IMR-90 (cell line): ENCODE measurements around the gene CTSC. TPM values are rescaled to one million over a fixed set of nuclear protein-coding genes. Genes with fewer than 3 reads are reported as not detected.

Source experiments
- ATAC-seq: fragments of 200-7000 bp; cut with Tn5 transposase; 2 replicates; pipeline ENCODE4 v1.9.1; 2020; ENCODE audit warnings: low read depth, mild to moderate bottlenecking, moderate library complexity
- BruUV-seq: library from RNA; stranded (reverse); fragments of 400-500 nt; replicated peaks from 2 replicates; lab custom pipeline; 2021; lab: Mats Ljungman, UMichigan
- CTCF ChIA-PET: fragments of 300-600 bp; formaldehyde crosslinking; extraction: SDS; loops from one replicate; lab custom pipeline; 2021; ENCODE audit warnings: antibody characterized with exemption; lab: Yijun Ruan, JAX
- POLR2A ChIA-PET: fragments of 300-600 bp; sonication (Branson Sonifier 250); formaldehyde crosslinking; loops from one replicate; lab custom pipeline; 2022; ENCODE audit warnings: antibody characterized with exemption; ENCODE audit not compliant: unreplicated experiment; lab: Charles Lee
- DNase-seq: peaks from one replicate; pipeline ENCODE4 v3.0.0; 2013
- H2AFZ ChIP-seq: replicated peaks from 2 replicates; pipeline ENCODE3; 2013; ENCODE audit warnings: low read length, mild to moderate bottlenecking; ENCODE audit not compliant: poor library complexity
- H2AK5ac ChIP-seq: 2 replicates; pipeline ENCODE4 v1.6.1; 2013; ENCODE audit warnings: low read depth, low read length, inconsistent platforms
- H2AK9ac ChIP-seq: replicated peaks from 2 replicates; pipeline ENCODE3; 2013; ENCODE audit warnings: mild to moderate bottlenecking, low read depth, low read length, moderate library complexity; ENCODE audit not compliant: poor library complexity
- H2BK120ac ChIP-seq: 2 replicates; pipeline ENCODE4 v1.6.1; 2013; ENCODE audit warnings: low read depth, low read length, inconsistent platforms
- H2BK15ac ChIP-seq: 3 replicates; pipeline ENCODE4 v1.6.1; 2013; ENCODE audit warnings: low read depth, low read length, inconsistent platforms
- H2BK20ac ChIP-seq: 2 replicates; pipeline ENCODE4 v1.6.1; 2013; ENCODE audit warnings: low read depth, mild to moderate bottlenecking, inconsistent platforms, low read length, moderate library complexity
- H2BK5ac ChIP-seq: 2 replicates; pipeline ENCODE4 v1.6.1; 2013; ENCODE audit warnings: mild to moderate bottlenecking, low read depth, low read length, inconsistent platforms; ENCODE audit not compliant: poor library complexity, severe bottlenecking
- H3K14ac ChIP-seq: replicated peaks from 2 replicates; pipeline ENCODE4 v1.6.1; 2013; ENCODE audit warnings: low read depth, low read length, inconsistent platforms
- H3K18ac ChIP-seq: 2 replicates; pipeline ENCODE4 v1.6.1; 2013; ENCODE audit warnings: low read depth, low read length, control low read depth
- H3K23ac ChIP-seq: 2 replicates; pipeline ENCODE4 v1.6.1; 2013; ENCODE audit warnings: low read depth, low read length, inconsistent platforms
- H3K27ac ChIP-seq: 2 replicates; pipeline ENCODE4 v1.5.1; 2013; ENCODE audit warnings: mild to moderate bottlenecking, control low read depth, low read length; ENCODE audit not compliant: insufficient read depth
- H3K27me3 ChIP-seq: 2 replicates; pipeline ENCODE4 v1.6.1; 2013; ENCODE audit warnings: low read length; ENCODE audit not compliant: control insufficient read depth, insufficient read depth
- H3K36me3 ChIP-seq: 2 replicates; pipeline ENCODE4 v1.6.1; 2013; ENCODE audit warnings: low read length, mixed read lengths; ENCODE audit not compliant: control insufficient read depth, insufficient read depth
- H3K4ac ChIP-seq: 2 replicates; pipeline ENCODE4 v1.6.1; 2013; ENCODE audit warnings: low read depth, low read length, inconsistent platforms
- H3K4me1 ChIP-seq: 2 replicates; pipeline ENCODE4 v1.6.1; 2013; ENCODE audit warnings: low read length, mixed read lengths; ENCODE audit not compliant: control insufficient read depth, insufficient read depth
- H3K4me2 ChIP-seq: 2 replicates; pipeline ENCODE4 v1.6.1; 2013; ENCODE audit warnings: low read depth, mild to moderate bottlenecking, control low read depth, low read length, moderate library complexity
- H3K4me3 ChIP-seq: 2 replicates; pipeline ENCODE4 v1.5.1; 2013; ENCODE audit warnings: low read depth, mild to moderate bottlenecking, control low read depth, low read length, moderate library complexity; ENCODE audit not compliant: insufficient read depth
- H3K56ac ChIP-seq: 2 replicates; pipeline ENCODE4 v1.6.1; 2013; ENCODE audit warnings: low read length, inconsistent platforms; ENCODE audit not compliant: insufficient read depth; ENCODE audit errors: extremely low read depth
- H3K79me1 ChIP-seq, 2 experiments: 2 replicates each; pipeline ENCODE4 v1.6.1; 2013; ENCODE audit warnings: low read length in 2 of 2, inconsistent platforms in 1 of 2, low read depth in 1 of 2
- H3K9ac ChIP-seq: 2 replicates; pipeline ENCODE4 v1.6.1; 2013; ENCODE audit warnings: low read depth, low read length, control low read depth
- H3K9me1 ChIP-seq: 2 replicates; pipeline ENCODE4 v1.6.1; 2013; ENCODE audit warnings: low read length, inconsistent platforms; ENCODE audit not compliant: insufficient read depth
- H3K9me3 ChIP-seq: 2 replicates; pipeline ENCODE4 v1.6.1; 2013; ENCODE audit warnings: low read length; ENCODE audit not compliant: control insufficient read depth, insufficient read depth
- H4K20me1 ChIP-seq: 2 replicates; pipeline ENCODE4 v1.6.1; 2013; ENCODE audit warnings: low read length, inconsistent platforms; ENCODE audit not compliant: insufficient read depth
- H4K5ac ChIP-seq: 2 replicates; pipeline ENCODE4 v1.6.1; 2013; ENCODE audit warnings: mild to moderate bottlenecking, low read depth, low read length, control low read depth
- H4K8ac ChIP-seq, 2 experiments: 2 replicates each; pipeline ENCODE4 v1.6.1; 2013; ENCODE audit warnings: low read depth in 2 of 2, low read length in 2 of 2, control low read depth in 1 of 2, inconsistent platforms in 1 of 2
- H4K91ac ChIP-seq: 2 replicates; pipeline ENCODE4 v1.6.1; 2013; ENCODE audit warnings: low read depth, low read length, inconsistent platforms; ENCODE audit not compliant: insufficient read depth
- BHLHE40 ChIP-seq: fragments of 150-350 bp; IDR thresholded peaks from 2 replicates; pipeline ENCODE4 v1.6.1; 2016; ENCODE audit warnings: mild to moderate bottlenecking, low read depth, low read length
- CEBPB ChIP-seq: IDR thresholded peaks from 2 replicates; pipeline ENCODE4 v1.6.1; 2012; ENCODE audit warnings: low read depth, low read length, improper control_type of control experiment
- CHD1 ChIP-seq: IDR thresholded peaks from 2 replicates; pipeline ENCODE4 v1.6.1; 2012; ENCODE audit warnings: low read depth, low read length, improper control_type of control experiment
- FOS ChIP-seq: fragments of 150-350 bp; IDR thresholded peaks from 2 replicates; pipeline ENCODE4 v1.6.1; 2016; ENCODE audit warnings: low read depth, low read length
- MAFK ChIP-seq: IDR thresholded peaks from 2 replicates; pipeline ENCODE4 v1.6.1; 2012; ENCODE audit warnings: low read depth, low read length, improper control_type of control experiment
- MAZ ChIP-seq: IDR thresholded peaks from 2 replicates; pipeline ENCODE4 v1.6.1; 2012; ENCODE audit warnings: low read depth, mild to moderate bottlenecking, low read length, improper control_type of control experiment, moderate library complexity, borderline replicate concordance
- MXI1 ChIP-seq: IDR thresholded peaks from 2 replicates; pipeline ENCODE4 v1.6.1; 2012; ENCODE audit warnings: low read depth, mild to moderate bottlenecking, low read length, moderate library complexity, borderline replicate concordance
- NFE2L2 ChIP-seq: fragments of 150-350 bp; IDR thresholded peaks from 2 replicates; pipeline ENCODE4 v1.6.1; 2016; ENCODE audit warnings: low read depth, mild to moderate bottlenecking, low read length
- POLR2A ChIP-seq: IDR thresholded peaks from 2 replicates; pipeline ENCODE4 v1.6.1; 2012; ENCODE audit warnings: mild to moderate bottlenecking, low read depth, low read length
- RAD21 ChIP-seq: IDR thresholded peaks from 2 replicates; pipeline ENCODE4 v1.6.1; 2012; ENCODE audit warnings: low read length, improper control_type of control experiment
- RCOR1 ChIP-seq: IDR thresholded peaks from 2 replicates; pipeline ENCODE4 v1.6.1; 2012; ENCODE audit warnings: mild to moderate bottlenecking, low read length, improper control_type of control experiment; ENCODE audit not compliant: insufficient replicate concordance
- RFX5 ChIP-seq: IDR thresholded peaks from 2 replicates; pipeline ENCODE4 v1.8.0; 2012; ENCODE audit warnings: low read depth, mild to moderate bottlenecking, low read length, moderate library complexity
- SMC3 ChIP-seq: fragments of 150-350 bp; IDR thresholded peaks from 2 replicates; pipeline ENCODE4 v1.6.1; 2016; ENCODE audit warnings: low read depth, mild to moderate bottlenecking, antibody characterized with exemption, low read length, moderate library complexity
- WGBS, 2 experiments: methylation state at CpG; one replicate each; pipeline versions ENCODE4 v1.1.5 to v1.1.7; 2013; ENCODE audit warnings: missing lambda C conversion rate in 2 of 2; ENCODE audit not compliant: insufficient read length in 1 of 2; ENCODE audit errors: extremely low coverage in 2 of 2; 5-methylcytosine and 5-hydroxymethylcytosine counted together
- dilution Hi-C: fragments of 300-500 bp; cut with HindIII; formaldehyde crosslinking; loops from one replicate; pipeline ENCODE4 v1.14.3; 2018; ENCODE audit warnings: low sequenced_read_pairs; ENCODE audit not compliant: unreplicated experiment
- in situ Hi-C: fragments of 300-500 bp; cut with MboI; formaldehyde crosslinking; loops from 3 replicates; pipeline ENCODE4 v1.14.3; 2019; ENCODE audit warnings: low sequenced_read_pairs, inconsistent platforms, mixed read lengths
- intact Hi-C: fragments of 100-400 bp; cut with micrococcal nuclease; formaldehyde crosslinking; loops from 2 replicates; pipeline ENCODE4 v1.10.0; 2022
- polyA plus RNA-seq, 3 experiments: library from polyadenylated mRNA; depleted of rRNA; stranded (reverse); fragments of >200 nt; gene quantifications; 2 replicates each; pipeline ENCODE4 v1.2.3, GENCODE V29; 2012; ENCODE audit warnings: low replicate concordance in 1 of 3
- total RNA-seq: library from RNA; depleted of rRNA; stranded (reverse); fragments of >200 nt; gene quantifications from 2 replicates; pipeline ENCODE4 v1.2.3, GENCODE V29; 2012
- TF ChIP-seq, protein P1 (sequence below): fragments of 150-350 bp; IDR thresholded peaks from 2 replicates; pipeline ENCODE4 v1.6.1; 2016; ENCODE audit warnings: low read depth, mild to moderate bottlenecking, low read length, moderate library complexity, borderline replicate concordance

Gene CTSC
- total and polyA plus RNA-seq, 2 of the 4 experiments (the other 2 are of a cell fraction) = 208 to 299 TPM

DNA sequence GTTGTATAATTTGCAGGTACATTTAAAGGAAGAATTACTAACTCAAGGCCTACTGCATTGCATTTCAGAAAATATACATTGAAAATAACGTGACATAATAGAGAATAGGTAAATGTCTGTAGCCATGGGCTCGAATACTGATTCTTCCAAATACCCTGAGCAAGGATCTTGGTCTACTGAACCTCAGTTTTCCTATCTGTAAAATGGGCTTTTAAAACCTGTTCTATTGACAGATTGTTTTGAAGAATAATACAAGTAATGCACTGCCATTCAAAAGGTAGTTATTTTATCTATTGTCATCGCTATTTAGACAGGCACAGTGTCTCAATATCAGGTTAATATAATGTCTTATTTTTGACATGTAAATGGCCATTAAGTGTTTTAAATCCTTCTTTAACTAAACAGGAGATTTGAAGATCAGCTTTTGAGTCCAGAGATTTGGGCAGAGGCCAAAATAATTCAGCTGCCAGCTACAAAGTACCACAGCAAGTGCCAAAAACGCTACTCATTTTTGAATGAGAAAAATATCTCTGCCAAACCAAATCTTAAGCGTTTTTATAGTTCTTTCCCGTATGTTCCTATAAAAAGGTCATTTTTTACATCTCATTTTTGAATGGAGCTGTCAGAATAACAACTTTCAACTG, 56.7 kb downstream of the CTSC start:
- H3K4me3 ChIP-seq = no peak overlapping the region
- H3K14ac ChIP-seq = no peak overlapping the region
- DNase-seq (no peak), ATAC-seq (no peak)
- H3K18ac ChIP-seq = no peak overlapping the region
- H2BK20ac ChIP-seq = no peak overlapping the region
- H3K23ac ChIP-seq = no peak overlapping the region
- WGBS, 2 experiments = no CpG with 5 or more reads among the region's 6 CpGs
- no peaks in the 10 kb centered on the region; the same call in 1 of the 2 replicates for H3K4me1 ChIP-seq
- TF ChIP-seq, protein P1, sequence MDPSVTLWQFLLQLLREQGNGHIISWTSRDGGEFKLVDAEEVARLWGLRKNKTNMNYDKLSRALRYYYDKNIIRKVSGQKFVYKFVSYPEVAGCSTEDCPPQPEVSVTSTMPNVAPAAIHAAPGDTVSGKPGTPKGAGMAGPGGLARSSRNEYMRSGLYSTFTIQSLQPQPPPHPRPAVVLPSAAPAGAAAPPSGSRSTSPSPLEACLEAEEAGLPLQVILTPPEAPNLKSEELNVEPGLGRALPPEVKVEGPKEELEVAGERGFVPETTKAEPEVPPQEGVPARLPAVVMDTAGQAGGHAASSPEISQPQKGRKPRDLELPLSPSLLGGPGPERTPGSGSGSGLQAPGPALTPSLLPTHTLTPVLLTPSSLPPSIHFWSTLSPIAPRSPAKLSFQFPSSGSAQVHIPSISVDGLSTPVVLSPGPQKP = no peak
- TF ChIP-seq BHLHE40 (no peak), MXI1 (no peak), MAFK (no peak), RCOR1 (no peak), MAZ (no peak), FOS (no peak), NFE2L2 (no peak), RAD21 (no peak), RFX5 (no peak), CEBPB (no peak), SMC3 (no peak), CHD1 (no peak), POLR2A (no peak)
- H2AK9ac ChIP-seq = no peak overlapping the region
- no peak overlapping the region for H2BK5ac ChIP-seq
- no TSS peak for BruUV-seq
- no peaks in the 10 kb centered on the region for H3K79me1 ChIP-seq
- H3K27ac ChIP-seq = no peak overlapping the region
- dilution Hi-C loops = no loop called here
- in situ Hi-C loops = no loop called here
- H3K4me2 ChIP-seq = no peak overlapping the region
- no peak overlapping the region for H3K4ac ChIP-seq
- H2AK5ac ChIP-seq = no peak overlapping the region
- no peaks in the 10 kb centered on the region for H3K36me3 ChIP-seq
- H4K91ac ChIP-seq = no peak overlapping the region
- no peak overlapping the region for H3K56ac ChIP-seq
- no peak overlapping the region for H2BK120ac ChIP-seq
- no peak overlapping the region for H4K8ac ChIP-seq
- no peak overlapping the region for H4K5ac ChIP-seq
- H2AFZ ChIP-seq = no peak overlapping the region
- no peak overlapping the region for H3K9ac ChIP-seq
- H2BK15ac ChIP-seq = no peak overlapping the region
- CTCF ChIA-PET = no interaction called here
- no peaks in the 10 kb centered on the region; the same call in 1 of the 2 replicates for H3K9me1 ChIP-seq
- POLR2A ChIA-PET = interaction anchor here (0.6 kb wide), 1 partner anchor 68 kb away, joined by 3 read pairs; no protein-coding TSS in a partner anchor
- no peaks in the 10 kb centered on the region for H4K20me1 ChIP-seq
- intact Hi-C loops = no loop called here
- H3K9me3 ChIP-seq = no peaks in the 10 kb centered on the region
- no peaks in the 10 kb centered on the region for H3K27me3 ChIP-seq
